ENCODE measurements around the gene ABCC9.

Gene ABCC9

DNA sequence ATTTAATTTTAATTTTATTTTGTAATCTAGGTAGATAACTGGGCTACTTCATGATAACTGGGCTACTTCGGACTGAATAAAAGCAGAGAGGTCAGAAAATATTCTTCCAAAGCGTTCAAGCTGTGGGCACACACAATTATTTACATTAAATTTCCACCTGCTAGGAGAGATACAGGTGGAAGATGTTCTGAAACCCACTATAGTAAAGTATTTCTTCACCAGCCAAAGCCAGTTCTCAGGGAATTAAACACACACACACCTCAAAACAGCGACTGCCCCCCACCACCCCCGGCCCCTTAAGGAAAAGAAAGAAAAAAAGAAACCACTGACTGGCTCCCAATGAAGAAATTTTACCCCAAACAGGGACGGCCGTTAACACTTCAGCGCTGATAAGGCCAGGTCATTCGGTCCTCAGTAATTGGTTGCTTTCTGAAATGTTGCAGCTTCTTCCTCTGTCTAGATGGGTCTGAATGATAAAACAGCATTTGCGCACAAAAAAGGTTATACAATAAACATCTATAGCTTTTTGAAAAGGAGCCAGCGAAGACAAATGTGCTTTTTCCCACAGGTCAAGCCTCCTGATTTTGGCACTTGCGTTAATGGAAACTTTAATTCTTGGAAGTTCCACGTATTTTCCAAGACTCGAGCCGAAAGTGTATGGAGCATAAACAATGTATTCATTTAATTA lies 165.9 kb downstream of the ABCC9 start:
- no peak for DNase-seq (ENCODE audit: low read depth in 3 of 3, low spot score in 1 of 3)

DNA sequence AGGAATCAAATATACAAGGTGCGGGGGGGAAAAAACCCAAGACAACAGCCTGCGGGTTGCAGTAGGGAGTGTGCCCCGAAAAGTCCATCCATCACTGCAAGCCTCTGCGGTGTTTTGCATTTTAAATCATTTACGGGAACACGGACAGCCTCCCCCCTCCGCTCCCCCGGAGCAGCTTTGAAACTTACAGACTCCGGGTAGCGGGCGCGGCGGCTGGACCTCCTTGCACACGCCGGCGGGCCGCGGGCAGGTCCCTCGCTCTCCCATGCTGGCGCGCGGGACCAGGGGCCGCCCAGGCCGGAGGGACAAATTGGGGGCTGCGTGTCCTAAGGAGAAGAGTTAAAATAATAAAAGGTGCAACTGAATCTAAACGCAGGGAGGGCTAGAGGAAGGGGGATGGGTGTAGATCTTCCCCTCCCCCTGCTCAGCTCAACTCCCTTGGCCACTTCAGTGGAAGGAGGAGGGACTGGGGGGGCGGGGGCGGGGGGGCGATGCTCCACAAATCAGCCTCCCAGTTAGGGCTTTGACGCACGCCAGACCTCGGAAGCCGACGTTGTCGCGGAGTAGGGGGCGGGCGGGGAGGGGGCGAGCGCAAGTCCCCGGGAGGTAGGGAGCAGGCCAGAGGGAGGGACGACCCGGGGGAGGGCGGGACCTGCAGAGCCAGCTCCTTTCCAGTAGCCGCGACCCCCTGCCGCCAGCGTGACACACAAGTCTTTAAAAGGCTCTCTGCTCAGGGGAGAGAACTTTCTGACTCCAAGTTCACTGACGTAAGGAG lies 166.7 kb downstream of the ABCC9 start, which contains the start of gene KCNJ8:
TSS of gene KCNJ8 (minus strand) at position 349 of the 775 bp plus-strand sequence. CDS start 1,090 bp downstream, outside the sequence.
- DNase-seq (ENCODE audit: low read depth in 3 of 3, low spot score in 1 of 3): no peak

DNA sequence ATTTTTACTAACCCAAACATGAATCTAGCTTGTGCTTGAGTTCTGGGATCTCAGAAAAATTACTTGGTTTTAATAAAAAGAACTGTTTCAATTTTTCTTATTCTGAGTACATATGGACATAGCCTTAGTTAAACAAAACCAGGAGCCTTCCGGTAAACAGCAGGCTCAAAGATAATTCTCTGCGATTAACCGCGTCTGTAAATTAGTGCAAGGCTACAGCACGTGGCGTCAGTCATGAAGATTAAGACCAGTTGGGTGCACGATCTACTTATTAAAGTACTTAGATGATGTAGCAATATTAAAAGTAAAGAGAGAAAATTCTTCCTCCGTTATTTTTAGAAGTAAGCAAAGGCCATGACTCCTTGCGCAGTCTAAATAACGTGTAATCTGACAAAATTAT lies 167.4 kb downstream of the ABCC9 start:
- no peak for DNase-seq (ENCODE audit: low read depth in 3 of 3, low spot score in 1 of 3)

DNA sequence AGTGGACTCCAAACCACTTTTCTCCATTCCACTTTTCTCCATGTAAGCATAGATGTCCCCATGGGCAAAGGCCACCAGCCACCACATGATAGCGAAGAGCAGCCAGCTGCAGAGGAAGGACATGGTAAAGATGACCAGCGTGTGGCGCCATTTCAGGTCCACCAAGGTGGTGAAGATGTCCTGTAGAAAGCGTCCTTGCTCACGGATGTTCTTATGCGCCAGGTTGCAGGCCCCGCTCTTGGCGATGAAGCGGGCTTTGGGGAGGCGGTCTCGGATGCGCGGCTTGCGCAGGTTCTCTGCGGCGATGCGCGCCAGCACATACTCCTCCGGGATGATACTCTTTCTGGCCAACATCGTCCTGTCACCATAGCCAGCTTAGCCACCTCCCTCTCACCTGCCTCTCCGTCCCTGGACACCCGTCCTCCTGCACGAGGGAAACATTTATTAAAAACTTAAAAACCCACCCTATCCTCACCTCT lies 167.9 kb downstream of the ABCC9 start:
- no peak for DNase-seq (ENCODE audit: low read depth in 3 of 3, low spot score in 1 of 3)

DNA sequence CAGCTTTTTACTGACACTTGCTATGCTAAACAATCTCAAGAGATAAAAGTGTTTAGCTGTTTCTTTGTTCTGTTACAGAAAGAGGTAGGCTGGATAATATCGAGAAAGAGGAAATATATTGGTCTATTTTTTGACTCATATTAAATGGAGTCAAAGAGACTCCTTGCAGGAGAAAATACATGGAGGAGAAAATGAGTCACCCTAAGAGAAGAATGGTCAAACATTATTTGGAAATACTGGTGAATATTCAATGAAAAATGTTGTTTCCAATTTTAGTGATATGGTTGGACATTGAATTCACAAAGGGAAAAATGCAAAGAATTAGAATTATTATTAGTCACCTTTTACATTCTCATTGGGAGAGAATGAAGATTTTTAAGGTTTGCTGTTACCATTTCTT lies 169.9 kb downstream of the ABCC9 start:
- no peak for DNase-seq (ENCODE audit: low read depth in 3 of 3, low spot score in 1 of 3)

DNA sequence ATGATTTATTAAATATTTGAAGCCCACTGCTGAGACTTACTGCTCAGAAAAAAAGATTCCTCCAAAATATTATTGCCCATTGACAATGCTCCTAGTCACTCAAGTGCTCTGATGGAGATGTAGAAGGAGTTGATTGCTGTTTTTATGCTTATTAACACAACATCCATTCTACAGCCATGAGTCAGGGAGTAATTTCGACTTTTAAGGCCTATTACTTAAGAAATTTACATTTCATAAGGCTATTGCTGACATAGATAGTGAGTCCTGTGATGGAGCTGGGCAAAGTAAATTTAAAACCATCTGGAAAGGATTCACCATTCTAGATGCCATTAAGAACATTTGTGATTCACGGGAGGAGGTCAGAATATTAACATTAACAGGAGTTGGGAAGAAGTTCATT lies 171.9 kb downstream of the ABCC9 start:
- DNase-seq (ENCODE audit: low read depth in 3 of 3, low spot score in 1 of 3): no peak

DNA sequence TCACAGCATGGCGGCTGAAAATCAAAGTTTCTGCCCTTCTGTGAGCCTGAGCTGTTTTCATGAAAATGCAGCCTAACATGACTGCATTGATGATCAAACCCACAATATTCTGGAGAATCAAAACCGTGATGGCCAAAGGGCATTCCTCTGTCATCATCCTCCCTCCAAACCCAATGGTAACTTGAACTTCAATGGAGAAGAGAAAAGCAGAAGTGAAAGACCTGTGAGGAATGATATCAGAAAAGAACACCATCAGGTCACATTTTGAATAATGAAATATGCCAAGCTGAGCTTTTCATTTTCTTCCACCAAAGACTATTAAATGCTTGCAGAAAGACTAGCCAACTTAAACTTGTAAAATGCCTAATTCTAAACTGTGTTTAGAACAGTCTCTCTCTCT lies 174.8 kb downstream of the ABCC9 start:
- DNase-seq (ENCODE audit: low read depth in 3 of 3, low spot score in 1 of 3): no peak

DNA sequence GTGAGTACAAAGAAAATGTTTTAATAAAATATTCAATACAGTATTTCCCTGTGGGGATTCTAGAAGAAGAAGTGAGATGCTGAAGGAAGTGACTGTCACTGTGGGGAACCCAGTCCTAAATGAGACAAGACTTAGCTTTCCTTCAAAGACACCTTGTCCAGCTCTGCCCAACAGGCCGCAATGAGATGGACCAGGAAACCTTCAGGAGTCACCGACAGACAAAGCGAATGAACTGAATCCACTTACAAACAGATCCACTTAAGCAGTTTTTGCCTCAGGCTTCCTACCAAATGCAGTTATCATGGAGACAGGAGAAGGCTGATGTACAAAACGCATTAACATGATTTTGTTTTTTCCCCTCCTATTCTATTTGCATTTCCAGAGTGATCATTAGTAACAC lies 176.3 kb downstream of the ABCC9 start:
- no peak for DNase-seq (ENCODE audit: low read depth in 3 of 3, low spot score in 1 of 3)

DNA sequence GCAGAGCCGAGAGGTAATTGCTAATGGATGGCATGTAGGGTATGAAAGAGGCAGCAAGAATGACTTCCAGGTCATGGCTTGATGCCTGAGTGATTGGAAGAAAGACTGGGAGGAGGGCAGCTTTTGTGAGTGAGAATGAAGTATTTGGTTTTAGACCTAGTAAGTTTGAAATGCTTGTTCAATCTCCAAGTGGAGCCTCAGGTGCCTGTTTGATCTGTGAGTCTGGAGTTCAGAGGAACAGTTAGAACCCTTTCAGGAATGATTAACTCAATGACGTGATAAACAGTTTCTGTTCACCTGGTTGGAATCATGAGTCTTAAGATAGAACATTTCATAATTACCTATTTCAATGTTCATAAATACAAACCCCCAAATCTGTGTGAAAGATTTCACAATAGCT lies 177.2 kb downstream of the ABCC9 start:
- no peak for DNase-seq (ENCODE audit: low read depth in 3 of 3, low spot score in 1 of 3)

DNA sequence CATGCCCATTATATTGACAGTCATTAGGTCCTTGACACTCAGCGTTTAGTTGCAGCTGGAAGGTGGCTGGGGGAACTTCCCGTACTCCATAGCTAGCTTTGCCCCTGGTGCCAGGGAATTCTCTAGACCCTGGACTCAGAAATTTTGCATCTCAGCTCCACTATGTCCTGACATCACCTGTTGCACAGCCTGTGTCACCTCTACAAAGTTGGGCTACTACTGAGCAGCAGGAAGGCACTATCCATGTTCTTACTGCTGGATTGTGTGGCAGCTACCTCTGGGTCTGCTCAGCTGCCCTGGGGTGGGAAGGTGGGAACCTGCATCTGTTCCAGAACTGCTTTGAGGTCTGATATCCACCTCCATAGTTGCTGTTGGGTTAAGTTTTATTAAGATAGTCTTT lies 177.7 kb downstream of the ABCC9 start:
- DNase-seq (ENCODE audit: low read depth in 3 of 3, low spot score in 1 of 3): no peak

DNA sequence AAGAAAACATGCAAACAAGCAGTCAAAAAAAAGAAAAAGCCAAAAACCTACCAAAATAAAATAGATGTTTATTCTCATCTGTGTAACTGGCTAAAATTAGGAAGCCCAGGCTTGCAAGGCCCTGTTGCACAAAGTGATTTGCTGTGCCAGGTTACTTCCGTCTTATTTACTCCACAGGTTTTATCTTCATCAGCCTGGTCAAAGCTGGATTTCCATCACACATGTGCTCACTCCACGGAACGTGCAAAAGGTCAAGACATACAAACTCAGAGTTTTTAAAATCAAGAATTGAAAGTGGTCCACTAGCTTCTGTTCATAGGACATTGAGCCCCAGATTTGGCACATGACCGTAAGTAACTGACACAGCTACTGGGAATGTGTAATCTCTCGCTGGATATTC lies 181.5 kb downstream of the ABCC9 start:
- DNase-seq (ENCODE audit: low read depth in 3 of 3, low spot score in 1 of 3): no peak

DNA sequence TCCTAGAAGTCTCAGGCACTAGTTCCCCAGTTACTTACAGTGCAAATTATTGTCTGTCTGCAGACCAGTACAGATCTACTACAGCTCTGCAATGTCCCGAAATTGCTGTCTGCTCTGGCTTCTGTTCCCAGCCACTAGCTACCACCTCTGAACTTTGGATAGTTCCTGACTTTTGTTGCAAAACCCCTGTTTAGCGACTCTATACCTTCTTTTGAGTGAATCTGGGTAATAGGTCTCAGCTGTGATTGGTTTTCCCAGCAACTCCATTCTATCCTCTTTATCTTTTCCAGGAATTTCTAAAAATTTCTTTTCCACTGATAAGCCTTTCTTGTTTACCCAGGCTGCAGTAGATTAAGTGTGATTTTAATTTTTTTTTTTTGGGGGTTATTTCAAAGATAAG lies 183.5 kb downstream of the ABCC9 start:
- no peak for DNase-seq (ENCODE audit: low read depth in 3 of 3, low spot score in 1 of 3)

DNA sequence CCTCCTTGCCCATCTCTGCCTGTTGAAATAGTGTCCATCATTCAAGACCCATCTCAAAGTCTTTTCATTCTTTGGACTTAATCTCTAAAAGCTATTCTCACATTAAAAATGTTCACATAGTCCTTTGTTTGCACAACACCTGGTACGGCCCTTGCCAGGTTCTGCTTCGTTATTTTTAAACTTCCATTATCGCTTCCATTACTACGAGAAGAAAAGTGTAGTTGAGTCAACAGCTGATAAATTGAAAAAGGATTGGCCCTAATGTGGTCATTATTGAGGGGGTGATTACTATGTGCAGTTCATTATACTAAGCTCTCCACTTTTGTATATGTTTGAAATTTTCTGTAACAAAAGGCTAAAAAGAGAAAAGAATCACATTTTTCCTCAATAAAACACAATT lies 184.5 kb downstream of the ABCC9 start:
- DNase-seq (ENCODE audit: low read depth in 3 of 3, low spot score in 1 of 3): no peak

DNA sequence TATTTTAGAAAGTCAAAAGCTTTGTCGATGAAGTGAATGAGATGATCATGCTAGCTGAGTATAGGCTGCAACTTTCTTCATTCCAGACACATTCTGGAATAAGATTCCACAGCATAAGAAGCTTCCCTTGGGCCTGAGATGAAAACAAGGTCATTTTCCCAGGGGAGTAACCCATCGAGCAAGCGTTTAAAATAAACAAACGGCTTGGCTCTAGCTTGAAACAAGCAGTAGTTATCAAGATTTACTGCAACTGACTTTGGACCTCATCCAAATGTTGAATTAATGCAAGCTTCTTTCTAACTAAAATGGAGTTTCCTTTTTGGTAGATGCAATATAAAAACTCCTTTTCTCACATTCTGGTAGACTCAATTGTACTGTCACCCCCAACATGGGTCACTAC lies 189.7 kb downstream of the ABCC9 start:
- no peak for DNase-seq (ENCODE audit: low read depth in 3 of 3, low spot score in 1 of 3)

Measured in stimulated activated CD4-positive, alpha-beta T cell treated with anti-CD3 and anti-CD28 coated beads, TNF-alpha, amount 100 ng/mL, for 1 hour (primary cell).